Activated naive CD8-positive, alpha-beta T cell treated with anti-CD3 and anti-CD28 coated beads, Interleukin-2, amount 50 U/mL, for 16 hours (primary cell): ENCODE measurements around the gene ZSCAN18.

Source experiments
- DNase-seq: peaks from one replicate; pipeline ENCODE4 v3.0.0-alpha.2; 2020; ENCODE audit warnings: low read depth, low spot score

Gene ZSCAN18

DNA sequence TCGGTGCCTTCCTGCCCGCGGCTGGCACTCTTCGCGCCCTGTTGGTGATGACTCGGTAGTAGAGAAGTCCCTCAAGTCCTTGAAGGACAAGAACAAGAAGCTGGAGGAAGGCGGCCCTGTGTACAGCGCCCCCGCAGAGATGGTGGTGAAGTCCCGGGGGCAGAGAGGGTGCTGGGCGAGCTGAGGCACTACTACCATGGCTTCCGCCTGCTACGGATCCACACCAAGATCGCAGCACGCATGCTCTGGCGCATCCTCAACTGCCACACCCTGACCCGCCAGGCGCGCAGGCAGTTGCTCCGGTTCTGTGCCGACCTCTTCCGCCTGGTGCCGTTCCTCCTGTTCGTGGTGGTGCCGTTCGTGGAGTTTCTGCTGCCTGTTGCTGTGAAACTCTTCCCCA, 53.1 kb downstream of the ZSCAN18 start:
- DNase-seq = no peak

DNA sequence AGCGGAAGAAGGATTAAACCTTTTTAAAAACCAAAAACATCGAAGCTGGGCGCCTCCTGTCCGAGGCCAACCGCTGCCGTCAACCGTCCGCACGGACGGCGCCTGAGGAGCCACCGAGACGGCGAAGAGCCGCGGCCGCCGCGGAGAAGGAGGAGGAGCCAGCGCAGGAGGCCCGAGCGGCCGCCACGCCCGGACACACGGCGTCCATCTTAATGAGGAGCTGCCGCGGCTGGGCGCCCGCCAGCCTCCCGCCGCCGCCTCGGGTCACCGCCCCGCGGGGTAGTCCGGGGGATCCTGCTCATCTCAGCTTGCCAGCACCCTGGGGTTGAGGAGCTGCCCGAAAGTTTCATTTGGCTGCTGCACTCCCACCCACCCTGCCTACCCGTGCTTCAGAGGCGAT, 53.6 kb downstream of the ZSCAN18 start:
- DNase-seq = no peak

DNA sequence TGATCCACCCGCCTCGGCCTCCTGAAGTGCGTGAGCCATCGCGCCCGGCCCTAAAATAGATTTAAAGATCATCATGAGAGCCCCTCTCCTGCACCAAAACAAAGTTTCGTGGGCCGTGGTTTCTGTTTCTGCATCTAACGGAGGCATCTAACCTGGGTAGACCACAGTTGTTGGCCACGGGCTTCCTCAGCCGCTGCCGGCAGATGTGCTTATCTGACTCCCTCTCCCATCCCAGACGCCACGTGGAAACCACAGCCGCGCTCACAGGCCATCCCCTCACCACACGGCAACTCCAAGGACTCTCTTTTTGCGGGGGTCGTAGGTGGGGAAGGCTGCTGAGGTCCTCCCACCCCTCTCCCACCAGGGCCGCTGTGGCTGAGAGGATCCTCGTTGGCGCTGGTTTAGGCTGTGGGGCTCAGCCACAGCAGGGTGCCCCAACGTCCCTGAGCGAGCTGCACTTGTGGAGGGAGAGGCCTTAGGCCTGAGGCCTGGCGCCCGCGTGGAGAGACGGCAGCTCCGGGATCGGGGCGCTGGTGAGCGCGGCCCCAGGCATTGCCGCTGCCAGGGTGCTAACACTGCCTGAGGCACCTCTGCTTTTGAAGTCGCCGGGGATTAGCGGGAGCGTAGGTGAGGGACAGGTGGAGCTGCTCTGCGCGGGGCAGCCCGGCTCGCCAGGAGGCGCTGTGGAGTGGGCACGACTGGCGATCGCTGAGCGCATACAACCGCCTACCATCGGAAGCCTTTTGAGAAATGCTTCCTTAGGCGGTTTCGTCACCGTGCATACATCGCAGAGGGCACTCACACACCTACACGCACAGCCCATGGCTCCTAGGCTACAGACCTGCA, 55.3 kb downstream of the ZSCAN18 start:
- DNase-seq = no peak

DNA sequence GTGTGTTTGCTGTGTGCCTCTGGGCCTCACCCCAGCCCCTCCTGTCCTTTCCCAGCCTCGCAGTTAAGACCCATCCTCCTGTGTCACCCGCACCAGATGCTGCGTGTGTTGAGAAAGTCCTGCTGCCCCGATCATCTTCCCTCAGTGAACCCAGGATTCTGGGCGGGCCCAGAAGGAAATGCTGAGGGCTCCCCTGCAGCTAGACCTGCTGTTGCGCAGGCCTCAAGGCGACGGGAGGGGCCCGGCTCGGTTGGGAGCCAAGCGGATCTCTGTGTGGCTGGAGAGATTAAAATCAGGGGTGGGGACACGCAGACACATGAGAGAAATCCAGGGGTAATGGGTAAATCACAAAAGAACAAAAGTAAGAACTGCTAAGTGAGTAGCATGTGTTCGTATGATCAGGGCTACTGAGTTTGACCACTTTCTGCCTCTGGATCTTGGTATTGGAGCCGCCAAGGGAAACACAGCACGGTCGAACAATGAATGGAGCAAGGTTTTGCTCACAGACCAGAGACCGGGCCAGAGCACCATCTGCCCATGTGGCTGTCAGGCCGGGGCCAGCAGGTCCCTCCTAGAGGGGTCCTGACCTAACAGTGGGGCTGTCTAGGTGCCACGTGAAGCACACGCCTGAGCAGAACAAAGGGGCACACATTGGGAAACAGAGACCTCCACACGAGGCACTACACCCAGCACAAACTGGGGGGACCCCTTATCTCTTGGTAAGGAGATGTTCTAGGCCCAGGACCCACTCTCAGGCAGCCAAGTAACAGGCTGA, 57.1 kb downstream of the ZSCAN18 start:
- no peak for DNase-seq

DNA sequence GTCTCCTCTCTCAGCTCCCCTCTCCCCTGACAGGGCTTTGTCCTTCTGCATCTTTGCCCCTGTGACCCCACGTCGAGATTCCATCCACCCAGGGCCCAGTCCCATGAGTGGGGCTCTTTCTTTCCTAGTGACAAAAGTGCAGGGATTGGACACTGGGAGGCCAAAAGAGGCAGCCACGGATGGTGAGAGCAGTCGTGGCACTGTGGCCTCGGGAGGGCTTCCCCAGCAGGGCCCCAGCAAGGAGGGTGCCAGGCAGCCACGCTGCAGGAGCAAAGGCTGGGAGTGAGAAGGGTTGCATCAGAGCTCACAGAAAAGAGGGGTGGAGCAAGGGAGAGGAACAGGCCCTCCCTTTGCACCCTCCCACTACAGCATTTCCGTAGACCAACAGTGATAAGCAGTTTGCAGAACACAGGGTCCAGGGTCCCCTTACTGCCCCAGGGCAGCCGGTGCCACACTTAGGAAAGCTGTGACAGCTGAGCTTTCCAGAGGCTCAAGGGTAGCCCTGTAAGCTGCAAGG, 59.3 kb downstream of the ZSCAN18 start:
- no peak for DNase-seq

DNA sequence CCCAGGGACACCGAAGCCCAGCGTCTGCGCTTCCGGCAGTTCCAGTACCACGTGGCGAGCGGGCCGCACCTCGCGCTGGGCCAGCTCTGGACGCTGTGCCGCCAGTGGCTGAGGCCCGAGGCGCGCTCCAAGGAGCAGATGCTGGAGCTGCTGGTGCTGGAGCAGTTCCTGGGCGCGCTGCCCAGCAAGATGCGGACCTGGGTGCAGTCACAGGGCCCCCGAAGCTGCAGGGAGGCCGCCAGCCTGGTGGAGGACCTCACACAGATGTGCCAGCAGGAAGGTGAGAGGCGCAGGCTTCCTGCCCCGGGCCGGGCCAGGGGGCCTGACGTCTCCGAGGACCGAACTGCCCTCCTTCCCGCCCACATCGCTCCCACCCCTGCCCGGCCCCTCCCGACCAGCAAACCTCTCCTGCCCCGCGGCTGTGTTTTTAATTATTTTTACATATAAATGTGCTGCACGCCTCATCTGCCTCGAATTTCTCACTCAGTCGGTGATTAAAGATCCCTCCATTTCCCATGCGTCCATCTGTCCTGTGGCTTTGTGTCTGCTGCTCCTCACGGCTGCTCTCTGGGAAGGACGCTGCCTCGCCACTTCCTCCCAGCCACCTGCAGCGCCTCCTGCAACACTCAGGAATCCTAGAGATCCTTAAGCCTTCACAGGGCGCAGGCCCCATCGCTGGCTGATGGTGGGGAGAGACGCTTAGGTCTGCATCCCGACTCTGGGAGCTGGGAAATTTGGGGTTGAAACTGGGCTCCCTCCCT, 59.9 kb downstream of the ZSCAN18 start:
- no peak for DNase-seq

DNA sequence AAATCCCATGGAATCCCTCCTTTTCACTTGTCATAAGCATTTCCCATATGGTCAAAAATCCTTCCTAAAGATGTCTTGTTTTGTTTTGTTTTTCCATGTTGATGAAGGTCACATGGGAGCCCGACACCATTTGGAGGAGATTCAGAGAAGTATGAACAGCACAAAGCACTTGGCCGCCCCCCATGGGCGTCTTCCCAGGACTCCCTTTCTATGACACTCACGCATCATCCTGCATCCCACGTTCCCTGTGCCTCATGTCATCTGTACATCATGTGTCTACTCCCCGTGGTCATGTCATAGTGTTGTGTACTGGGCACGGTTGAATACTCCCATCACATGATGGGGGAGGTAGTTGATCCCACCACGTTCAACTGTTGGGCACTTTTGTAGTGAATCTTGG, 62.2 kb downstream of the ZSCAN18 start:
- DNase-seq = no peak

DNA sequence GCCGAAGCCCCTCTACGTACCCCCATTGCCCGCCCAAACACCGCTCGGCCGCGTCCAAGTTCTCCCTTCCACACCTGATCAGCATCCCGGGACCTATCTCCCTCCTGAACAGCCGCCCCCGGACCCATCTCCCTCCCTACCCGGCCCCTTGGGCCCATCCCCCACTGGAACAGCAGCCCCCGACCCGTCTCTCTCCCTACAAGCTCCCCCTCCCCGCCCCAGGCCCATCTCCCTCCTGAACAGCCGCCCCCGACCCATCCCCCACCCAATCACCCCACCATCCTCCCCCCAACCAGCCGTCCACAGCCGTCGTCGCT, 63.6 kb downstream of the ZSCAN18 start:
- no peak for DNase-seq
